Activated CD4-positive, alpha-beta T cell treated with anti-CD3 and anti-CD28 coated beads, Interleukin-2, amount 10 ng/mL, durations not matched to agents 7 days and 5 days (primary cell): ENCODE measurements around the gene DGKA. TPM values are rescaled to one million over a fixed set of nuclear protein-coding genes. Genes with fewer than 3 reads are reported as not detected.
"Not testable (repeated sequence)": the region's sequence is repeated elsewhere in the genome, so short reads cannot be mapped to it uniquely, and the experiment has no call there.

Experiments
- CTCF ChIA-PET: fragments of 350-600 bp; sonication (Branson Sonifier 250); formaldehyde crosslinking; loops from one replicate; lab custom pipeline; 2021; ENCODE audit warnings: antibody characterized with exemption; lab: Charles Lee
- POLR2A ChIA-PET: fragments of 350-600 bp; sonication (Branson Sonifier 250); formaldehyde crosslinking; loops from one replicate; lab custom pipeline; 2021; ENCODE audit warnings: antibody characterized with exemption; lab: Charles Lee
- DNase-seq: peaks from one replicate; pipeline ENCODE4 v3.0.0-alpha.2; 2020
- H3K27ac Mint-ChIP-seq: one replicate; pipeline ENCODE4 v1.8.0; 2021; ENCODE audit warnings: mild to moderate bottlenecking, moderate library complexity, mixed read lengths
- H3K27me3 Mint-ChIP-seq: one replicate; pipeline ENCODE4 v1.8.0; 2021; ENCODE audit warnings: mixed read lengths
- H3K36me3 Mint-ChIP-seq: one replicate; pipeline ENCODE4 v1.8.0; 2021; ENCODE audit warnings: low read depth, mixed read lengths
- H3K4me1 Mint-ChIP-seq: one replicate; pipeline ENCODE4 v1.8.0; 2021; ENCODE audit warnings: mixed read lengths
- H3K4me3 Mint-ChIP-seq: one replicate; pipeline ENCODE4 v1.8.0; 2021; ENCODE audit warnings: mild to moderate bottlenecking, moderate library complexity, mixed read lengths
- H3K9me3 Mint-ChIP-seq: one replicate; pipeline ENCODE4 v1.8.0; 2021; ENCODE audit warnings: mixed read lengths
- total RNA-seq, 2 experiments: library from RNA; stranded (reverse); gene quantifications; one replicate each; pipeline ENCODE4 v1.2.3, GENCODE V29; 2021

DGKA gene
- 100 to 1,000 TPM; 766 to 771 TPM for total RNA-seq

- ChIA-PET CTCF (interaction anchor here (0.9 to 6.8 kb wide), 8 partner anchors 9 to 192 kb away, joined by 3 to 45 read pairs (median 4); partner anchors contain the start of genes DNAJC14, ORMDL2 and SARNP), POLR2A (interaction anchor here (1.1 kb wide), 1 partner anchor 102 kb away, joined by 6 read pairs; no protein-coding TSS in a partner anchor)
- Mint-ChIP-seq H3K4me1 (peaks cover 42% of the 10 kb centered on the region), H3K4me3 (peak within 1 kb of the TSS; percentile 89), H3K27ac (peak within 1 kb of the TSS; percentile 99), H3K9me3 (no peaks in the 10 kb centered on the region), H3K27me3 (no peaks in the 10 kb centered on the region), H3K36me3 (peaks cover 62% of the 10 kb centered on the region)
- DNase-seq = peak; percentile 92
Observed at GRCh38 chr12:55930771-55931316, at the start of gene DGKA. DGKA (plus strand) TSS chr12:55931162; CDS start chr12:55936504, 5,342 bp downstream.

- Mint-ChIP-seq H3K4me3 (no peak overlapping the region), H3K27ac (no peak overlapping the region), H3K27me3 (no peaks in the 10 kb centered on the region), H3K9me3 (no peaks in the 10 kb centered on the region), H3K36me3 (peaks cover 4% of the 10 kb centered on the region), H3K4me1 (peaks cover 18% of the 10 kb centered on the region)
- CTCF ChIA-PET = interaction anchor here (1.2 kb wide), 1 partner anchor 33 kb away, joined by 3 read pairs; no protein-coding TSS in a partner anchor
- DNase-seq = no peak
- POLR2A ChIA-PET = no interaction called here
Observed at GRCh38 chr12:55885113-55885512, 45.8 kb upstream of the DGKA start.

- H3K27ac Mint-ChIP-seq = no peak overlapping the region
- ChIA-PET CTCF (no interaction called here), POLR2A (no interaction called here)
- no peaks in the 10 kb centered on the region for H3K36me3 Mint-ChIP-seq
- H3K27me3 Mint-ChIP-seq = no peaks in the 10 kb centered on the region
- no peak overlapping the region for H3K4me3 Mint-ChIP-seq
- peaks cover 2% of the 10 kb centered on the region for H3K9me3 Mint-ChIP-seq
- no peak for DNase-seq
- H3K4me1 Mint-ChIP-seq = no peaks in the 10 kb centered on the region
Observed at GRCh38 chr12:55891310-55891709, 39.7 kb upstream of the DGKA start.

DNA sequence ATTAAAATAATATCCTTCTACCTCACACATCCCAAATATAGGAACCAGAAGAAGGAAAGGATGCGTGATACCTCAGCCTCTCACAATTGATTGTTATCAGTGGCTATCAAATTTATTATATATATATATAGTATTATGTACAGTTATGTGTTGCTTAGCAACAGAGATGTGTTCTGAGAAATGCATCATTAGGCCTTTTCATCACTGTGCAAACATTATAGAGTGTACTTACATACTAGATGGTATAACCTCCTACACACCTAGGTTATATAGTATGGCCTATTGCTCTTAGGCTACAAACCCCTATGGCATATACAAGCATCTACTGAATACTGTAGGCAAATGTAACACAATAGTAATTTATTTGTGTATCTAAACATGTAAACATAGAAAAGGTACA is 37.2 kb upstream of the DGKA start:
- Mint-ChIP-seq H3K9me3 (peaks cover 2% of the 10 kb centered on the region), H3K36me3 (no peaks in the 10 kb centered on the region), H3K4me1 (no peaks in the 10 kb centered on the region), H3K27me3 (no peaks in the 10 kb centered on the region), H3K4me3 (no peak overlapping the region), H3K27ac (no peak overlapping the region)
- POLR2A ChIA-PET = no interaction called here
- CTCF ChIA-PET = no interaction called here
- DNase-seq = no peak

DNA sequence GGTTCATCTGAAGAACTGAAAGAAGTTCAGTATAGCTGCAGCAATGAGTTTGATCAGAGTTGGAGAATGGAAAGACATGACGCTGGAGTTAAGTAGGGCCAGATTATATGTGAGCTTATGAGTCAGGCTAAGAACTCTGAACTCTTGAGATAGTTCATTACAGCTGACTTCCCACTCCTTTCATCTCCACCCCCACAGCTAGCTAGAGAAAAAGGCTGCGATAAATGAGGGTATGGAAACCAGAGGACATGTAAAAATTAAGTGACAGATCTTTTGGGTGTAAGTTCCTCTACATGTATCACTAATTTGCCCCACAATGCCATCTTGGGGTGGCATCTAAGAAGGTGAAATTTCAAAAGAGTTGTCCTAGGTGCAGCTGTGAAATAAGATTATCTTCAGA is 31.9 kb upstream of the DGKA start:
- POLR2A ChIA-PET = interaction anchor here (0.6 kb wide), 1 partner anchor 253 kb away, joined by 3 read pairs; the partner anchor contains the start of gene MYL6B
- Mint-ChIP-seq H3K27me3 (no peaks in the 10 kb centered on the region), H3K27ac (peak overlapping the region; percentile 77), H3K4me1 (peaks cover 10% of the 10 kb centered on the region), H3K4me3 (no peak overlapping the region), H3K9me3 (no peaks in the 10 kb centered on the region), H3K36me3 (peaks cover 16% of the 10 kb centered on the region)
- CTCF ChIA-PET = interaction anchor here (0.7 to 0.9 kb wide), 2 partner anchors 19 to 23 kb away, joined by 3 to 4 read pairs; no protein-coding TSS in a partner anchor
- no peak for DNase-seq

DNA sequence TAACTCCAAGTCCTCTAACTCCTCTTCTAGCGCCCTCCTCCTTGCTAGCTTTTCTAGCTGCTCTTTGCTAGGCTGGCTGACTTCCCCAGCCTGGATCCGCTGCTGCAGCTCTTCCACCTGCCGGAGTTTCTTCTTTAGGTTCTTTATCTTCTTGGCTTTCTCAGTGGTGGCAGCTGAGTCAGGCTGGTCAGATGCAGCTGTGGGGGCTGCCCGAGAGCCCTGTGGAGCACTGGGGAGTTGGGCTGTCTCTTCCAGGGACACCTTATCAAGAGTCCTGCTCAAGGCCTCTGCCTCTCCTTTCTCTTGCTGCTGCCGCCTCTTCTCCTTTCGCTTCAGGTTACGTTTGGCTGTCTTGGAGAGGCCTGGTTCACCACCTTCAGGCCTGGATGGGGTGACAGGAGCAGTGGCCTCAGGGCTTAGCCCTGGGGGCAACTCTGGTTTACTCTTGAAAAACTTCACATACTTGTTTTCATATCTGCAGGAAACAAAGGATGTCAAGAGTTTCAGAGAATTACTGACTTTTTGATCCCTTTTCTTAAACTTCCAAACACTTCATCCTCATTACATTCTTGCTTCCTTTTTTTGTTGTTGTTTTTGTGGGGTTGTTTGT is 29.0 kb upstream of the DGKA start:
- Mint-ChIP-seq H3K27me3 (no peaks in the 10 kb centered on the region), H3K9me3 (no peaks in the 10 kb centered on the region), H3K4me3 (no peak overlapping the region), H3K27ac (peak overlapping the region; percentile 75), H3K36me3 (peaks cover 16% of the 10 kb centered on the region), H3K4me1 (peaks cover 10% of the 10 kb centered on the region)
- CTCF ChIA-PET = interaction anchor here (1.4 kb wide), 1 partner anchor 21 kb away, joined by 3 read pairs; no protein-coding TSS in a partner anchor
- DNase-seq = no peak
- POLR2A ChIA-PET = interaction anchor here (0.8 kb wide), 1 partner anchor 13 kb away, joined by 5 read pairs; no protein-coding TSS in a partner anchor

DNA sequence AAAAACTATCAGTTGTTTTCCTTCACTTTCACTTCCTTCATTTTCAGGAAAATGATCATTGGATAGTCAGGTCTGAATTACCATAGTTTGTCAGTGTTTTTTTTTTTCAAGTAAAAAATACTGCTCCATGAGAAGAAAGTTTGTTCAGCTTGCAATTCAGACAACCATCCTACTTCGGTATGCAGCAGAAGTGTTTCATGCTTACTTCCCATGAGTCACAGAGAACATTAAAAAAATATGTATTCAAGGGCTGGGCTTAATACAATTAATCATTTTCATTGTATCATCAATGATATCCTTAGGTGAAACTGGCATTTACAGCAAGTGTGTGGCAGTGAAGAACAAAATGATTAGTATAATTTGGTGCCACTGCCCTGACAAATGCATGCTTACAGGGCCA is 24.9 kb upstream of the DGKA start:
- H3K36me3 Mint-ChIP-seq = peaks cover 22% of the 10 kb centered on the region
- no peak overlapping the region for H3K4me3 Mint-ChIP-seq
- POLR2A ChIA-PET = no interaction called here
- no peaks in the 10 kb centered on the region for H3K27me3 Mint-ChIP-seq
- no peaks in the 10 kb centered on the region for H3K9me3 Mint-ChIP-seq
- DNase-seq = no peak
- H3K27ac Mint-ChIP-seq = no peak overlapping the region
- CTCF ChIA-PET = interaction anchor here (1.2 kb wide), 1 partner anchor 10 kb away, joined by 5 read pairs; no protein-coding TSS in a partner anchor
- H3K4me1 Mint-ChIP-seq = peaks cover 7% of the 10 kb centered on the region

GRCh38 chr12:55908726-55909512 is 22.0 kb upstream of the DGKA start:
- Mint-ChIP-seq H3K4me3 (no peak overlapping the region), H3K27ac (peak overlapping the region; percentile 63), H3K36me3 (peaks cover 16% of the 10 kb centered on the region), H3K4me1 (peaks cover 13% of the 10 kb centered on the region), H3K9me3 (no peaks in the 10 kb centered on the region), H3K27me3 (no peaks in the 10 kb centered on the region)
- ChIA-PET POLR2A (no interaction called here), CTCF (no interaction called here)
- DNase-seq = no peak

- ChIA-PET POLR2A (no interaction called here), CTCF (interaction anchor here (1.0 kb wide), 1 partner anchor 171 kb away, joined by 3 read pairs; no protein-coding TSS in a partner anchor)
- Mint-ChIP-seq H3K9me3 (no peaks in the 10 kb centered on the region), H3K27ac (no peak overlapping the region), H3K27me3 (no peaks in the 10 kb centered on the region), H3K4me3 (no peak overlapping the region), H3K36me3 (peaks cover 20% of the 10 kb centered on the region), H3K4me1 (peaks cover 18% of the 10 kb centered on the region)
- no peak for DNase-seq
Observed at GRCh38 chr12:55909513-55909884, 21.5 kb upstream of the DGKA start.

DNA sequence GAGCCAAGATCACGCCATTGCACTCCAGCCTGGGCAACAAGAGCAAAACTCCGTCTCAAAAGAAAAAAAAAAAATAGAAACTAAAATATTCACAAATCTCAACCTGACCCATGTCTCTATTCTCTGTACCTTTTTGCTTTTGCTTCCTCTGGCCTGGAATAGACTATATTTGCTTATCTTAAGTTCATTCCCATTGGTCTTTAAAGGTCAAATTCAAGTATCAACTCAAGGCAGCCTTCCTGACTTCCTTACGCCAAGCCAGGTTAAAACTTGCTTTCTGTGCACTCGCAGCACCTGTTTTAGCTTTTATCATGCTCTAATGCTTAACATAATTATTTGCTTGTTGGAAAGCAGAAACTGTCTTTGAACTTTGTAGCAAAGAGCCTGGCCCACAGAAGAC is 18.1 kb upstream of the DGKA start:
- Mint-ChIP-seq H3K4me1 (peaks cover 42% of the 10 kb centered on the region), H3K9me3 (no peaks in the 10 kb centered on the region), H3K36me3 (peaks cover 40% of the 10 kb centered on the region), H3K27ac (no peak overlapping the region), H3K27me3 (no peaks in the 10 kb centered on the region), H3K4me3 (no peak overlapping the region)
- ChIA-PET POLR2A (no interaction called here), CTCF (interaction anchor here (1.4 kb wide), 1 partner anchor 28 kb away, joined by 3 read pairs; no protein-coding TSS in a partner anchor)
- no peak for DNase-seq

- ChIA-PET CTCF (interaction anchor here (1.9 to 2.3 kb wide), 2 partner anchors 10 kb away, joined by 5 to 12 read pairs; no protein-coding TSS in a partner anchor), POLR2A (no interaction called here)
- H3K27ac Mint-ChIP-seq = peak overlapping the region; percentile 14
- peaks cover 38% of the 10 kb centered on the region for H3K4me1 Mint-ChIP-seq
- no peak for DNase-seq
- H3K36me3 Mint-ChIP-seq = peaks cover 38% of the 10 kb centered on the region
- H3K9me3 Mint-ChIP-seq = no peaks in the 10 kb centered on the region
- H3K4me3 Mint-ChIP-seq = no peak overlapping the region
- H3K27me3 Mint-ChIP-seq = no peaks in the 10 kb centered on the region
Observed at GRCh38 chr12:55915482-55915859, 15.5 kb upstream of the DGKA start.

- CTCF ChIA-PET = interaction anchor here (0.6 to 1.2 kb wide), 3 partner anchors 7 to 115 kb away, joined by 3 to 4 read pairs (median 3); no protein-coding TSS in a partner anchor
- H3K9me3 Mint-ChIP-seq, H3K27ac Mint-ChIP-seq, DNase-seq, H3K4me3 Mint-ChIP-seq, POLR2A ChIA-PET, H3K27me3 Mint-ChIP-seq: not testable (repeated sequence)
- H3K36me3 Mint-ChIP-seq = peaks cover 45% of the 10 kb centered on the region
- H3K4me1 Mint-ChIP-seq = peaks cover 47% of the 10 kb centered on the region
Observed at GRCh38 chr12:55919032-55919431, 11.9 kb upstream of the DGKA start.
